Endodermal cell (in vitro differentiated cells): ENCODE measurements around the gene SLC46A3. TPM values are rescaled to one million over a fixed set of nuclear protein-coding genes. Genes with fewer than 3 reads are reported as not detected.

Source experiments
- DNase-seq: peaks from one replicate; pipeline ENCODE4 v3.0.0-alpha.2; 2017
- H3K27ac ChIP-seq: 2 replicates; pipeline ENCODE4 v1.5.1; 2013; ENCODE audit warnings: mild to moderate bottlenecking, low read depth, low read length, moderate library complexity
- H3K27me3 ChIP-seq: 2 replicates; pipeline ENCODE4 v1.6.1; 2013; ENCODE audit warnings: mild to moderate bottlenecking, low read length, moderate library complexity; ENCODE audit not compliant: insufficient read depth, control insufficient read depth, poor library complexity, severe bottlenecking
- H3K36me3 ChIP-seq: 2 replicates; pipeline ENCODE4 v1.7.0; 2013; ENCODE audit warnings: mild to moderate bottlenecking, low read length, moderate library complexity; ENCODE audit not compliant: control insufficient read depth, insufficient read depth
- H3K4me1 ChIP-seq: one replicate; pipeline ENCODE4 v1.7.0; 2013; ENCODE audit warnings: low read length; ENCODE audit not compliant: control insufficient read depth, insufficient read depth
- H3K4me3 ChIP-seq: 2 replicates; pipeline ENCODE4 v1.5.1; 2013; ENCODE audit warnings: mild to moderate bottlenecking, low read length, moderate library complexity
- H3K9ac ChIP-seq: 2 replicates; pipeline ENCODE4 v1.6.1; 2013; ENCODE audit warnings: mild to moderate bottlenecking, low read length, moderate library complexity; ENCODE audit not compliant: poor library complexity, severe bottlenecking; ENCODE audit errors: extremely low read depth
- H3K9me3 ChIP-seq: 2 replicates; pipeline ENCODE4 v1.6.1; 2013; ENCODE audit warnings: mild to moderate bottlenecking, low read length, moderate library complexity; ENCODE audit not compliant: control insufficient read depth
- H3K27ac Mint-ChIP-seq: 2 replicates; pipeline ENCODE4 v1.8.0; 2020; ENCODE audit warnings: mixed read lengths
- H3K27me3 Mint-ChIP-seq: 2 replicates; pipeline ENCODE4 v1.8.0; 2021; ENCODE audit warnings: mild to moderate bottlenecking, mixed read lengths; ENCODE audit not compliant: insufficient read depth
- H3K36me3 Mint-ChIP-seq: 2 replicates; pipeline ENCODE4 v1.8.0; 2020; ENCODE audit warnings: low read depth, mixed read lengths
- H3K4me1 Mint-ChIP-seq: 2 replicates; pipeline ENCODE4 v1.8.0; 2020; ENCODE audit warnings: mixed read lengths
- H3K4me3 Mint-ChIP-seq: 2 replicates; pipeline ENCODE4 v1.8.0; 2020; ENCODE audit warnings: mild to moderate bottlenecking, moderate library complexity, mixed read lengths
- H3K9me3 Mint-ChIP-seq: 2 replicates; pipeline ENCODE4 v1.8.0; 2020; ENCODE audit warnings: mild to moderate bottlenecking, mixed read lengths
- WGBS, 2 experiments: methylation state at CpG; one replicate each; pipeline versions ENCODE4 v1.1.5 to v1.1.7; 2013; ENCODE audit warnings: missing lambda C conversion rate in 2 of 2, mixed read lengths in 1 of 2; ENCODE audit not compliant: insufficient coverage in 1 of 2, insufficient read length in 1 of 2; 5-methylcytosine and 5-hydroxymethylcytosine counted together
- total RNA-seq, 2 donors: library from RNA; stranded (reverse); fragmentation: NEBNext Ultra II Directional in 1 of 2; extraction: Animal tissue kit (Norgen Biotek cat#: 25700) in 1 of 2; gene quantifications; 2 replicates in 1 of 2; 3 replicates in 1 of 2; pipeline ENCODE4 v1.2.1, GENCODE V29; 2021
- TF ChIP-seq, protein P1 (sequence below): fragments of 200-600 bp; sonication (generic); conservative IDR thresholded peaks from 2 replicates; pipeline ENCODE4 v1.5.0; 2021; ENCODE audit warnings: antibody characterized with exemption, mild to moderate bottlenecking

The SLC46A3 gene
- total RNA-seq, 2 donors from 2014 or later, result 1.8 to 2.9 TPM

- TF ChIP-seq, protein P1, sequence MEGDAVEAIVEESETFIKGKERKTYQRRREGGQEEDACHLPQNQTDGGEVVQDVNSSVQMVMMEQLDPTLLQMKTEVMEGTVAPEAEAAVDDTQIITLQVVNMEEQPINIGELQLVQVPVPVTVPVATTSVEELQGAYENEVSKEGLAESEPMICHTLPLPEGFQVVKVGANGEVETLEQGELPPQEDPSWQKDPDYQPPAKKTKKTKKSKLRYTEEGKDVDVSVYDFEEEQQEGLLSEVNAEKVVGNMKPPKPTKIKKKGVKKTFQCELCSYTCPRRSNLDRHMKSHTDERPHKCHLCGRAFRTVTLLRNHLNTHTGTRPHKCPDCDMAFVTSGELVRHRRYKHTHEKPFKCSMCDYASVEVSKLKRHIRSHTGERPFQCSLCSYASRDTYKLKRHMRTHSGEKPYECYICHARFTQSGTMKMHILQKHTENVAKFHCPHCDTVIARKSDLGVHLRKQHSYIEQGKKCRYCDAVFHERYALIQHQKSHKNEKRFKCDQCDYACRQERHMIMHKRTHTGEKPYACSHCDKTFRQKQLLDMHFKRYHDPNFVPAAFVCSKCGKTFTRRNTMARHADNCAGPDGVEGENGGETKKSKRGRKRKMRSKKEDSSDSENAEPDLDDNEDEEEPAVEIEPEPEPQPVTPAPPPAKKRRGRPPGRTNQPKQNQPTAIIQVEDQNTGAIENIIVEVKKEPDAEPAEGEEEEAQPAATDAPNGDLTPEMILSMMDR, result no peak
- H3K27me3 Mint-ChIP-seq, result peaks cover under 1% of the 10 kb centered on the region
- DNase-seq, result no peak
- Histone ChIP-seq H3K27me3 (no peaks in the 10 kb centered on the region), H3K27ac (no peak overlapping the region), H3K9me3 (no peaks in the 10 kb centered on the region), H3K9ac (no peak overlapping the region), H3K36me3 (no peaks in the 10 kb centered on the region), H3K4me1 (no peaks in the 10 kb centered on the region), H3K4me3 (no peak overlapping the region)
- WGBS, 2 experiments, result 82 to 88% methylated on average over 1 to 2 of the region's 2 CpGs
- H3K9me3 Mint-ChIP-seq, result no peaks in the 10 kb centered on the region
- H3K4me1 Mint-ChIP-seq, result peaks cover 3% of the 10 kb centered on the region
- H3K27ac Mint-ChIP-seq, result no peak overlapping the region
- no peak overlapping the region for H3K4me3 Mint-ChIP-seq
- H3K36me3 Mint-ChIP-seq, result no peaks in the 10 kb centered on the region
Measured at GRCh38 chr13:28734906-28735305, 16.1 kb upstream of the SLC46A3 start.

DNA sequence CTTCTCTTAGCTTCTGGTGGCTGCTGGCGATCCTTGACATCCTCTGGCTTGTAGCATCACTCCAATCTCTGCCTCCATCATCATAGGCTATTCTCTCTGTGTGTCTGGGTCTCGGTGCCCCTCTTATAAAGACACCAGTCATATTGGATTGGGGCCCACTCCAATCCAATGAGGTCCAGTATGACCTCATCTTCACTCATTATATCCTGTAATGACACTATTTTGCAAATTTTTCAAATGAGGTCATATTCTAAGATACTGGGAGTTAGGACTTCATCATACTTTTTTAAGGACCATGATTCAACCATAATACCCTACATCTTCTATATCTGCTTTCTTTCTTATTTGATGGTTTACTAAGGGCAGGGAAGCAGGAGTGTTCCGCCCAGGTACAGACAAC, 12.0 kb upstream of the SLC46A3 start:
- Histone ChIP-seq H3K4me1 (no peaks in the 10 kb centered on the region), H3K9ac (no peak overlapping the region), H3K36me3 (no peaks in the 10 kb centered on the region), H3K9me3 (no peaks in the 10 kb centered on the region), H3K27me3 (no peaks in the 10 kb centered on the region), H3K27ac (no peak overlapping the region), H3K4me3 (no peak overlapping the region)
- H3K27ac Mint-ChIP-seq, result no peak overlapping the region
- no peaks in the 10 kb centered on the region for H3K36me3 Mint-ChIP-seq
- no peak overlapping the region for H3K4me3 Mint-ChIP-seq
- no peaks in the 10 kb centered on the region for H3K27me3 Mint-ChIP-seq
- TF ChIP-seq, protein P1, result no peak
- 89% methylated on average over 2 to 3 of the region's 3 CpGs for WGBS, 2 experiments
- peaks cover 11% of the 10 kb centered on the region for H3K4me1 Mint-ChIP-seq
- no peak for DNase-seq
- H3K9me3 Mint-ChIP-seq, result no peaks in the 10 kb centered on the region

GRCh38 chr13:28729541-28729940, 10.8 kb upstream of the SLC46A3 start:
- no peak overlapping the region for H3K4me3 ChIP-seq
- H3K4me1 ChIP-seq, result no peaks in the 10 kb centered on the region
- no peaks in the 10 kb centered on the region for H3K9me3 ChIP-seq
- H3K36me3 Mint-ChIP-seq, result no peaks in the 10 kb centered on the region
- H3K4me1 Mint-ChIP-seq, result peaks cover 9% of the 10 kb centered on the region
- H3K27me3 ChIP-seq, result no peaks in the 10 kb centered on the region
- no peaks in the 10 kb centered on the region for H3K27me3 Mint-ChIP-seq
- no peak for DNase-seq
- no peak overlapping the region for H3K27ac ChIP-seq
- H3K27ac Mint-ChIP-seq, result no peak overlapping the region
- whole genome bisulfite sequencing, 2 experiments, result 96% methylated on average over 2 of the region's 2 CpGs; no CpG with 5 or more reads in 1 of the 2 experiments
- H3K4me3 Mint-ChIP-seq, result no peak overlapping the region
- H3K36me3 ChIP-seq, result no peaks in the 10 kb centered on the region
- no peak overlapping the region for H3K9ac ChIP-seq
- TF ChIP-seq, protein P1, result no peak
- H3K9me3 Mint-ChIP-seq, result no peaks in the 10 kb centered on the region
